MM.1S (cell line): Measurements from ENCODE around the gene BRINP2.

Experiments
- DNase-seq: peaks from one replicate; pipeline ENCODE4 v3.0.0-alpha.2; 2015
- H2AFZ ChIP-seq: fragments of 300-600 bp; sonication (generic); 2 replicates; pipeline ENCODE4 v1.6.0; 2016; ENCODE audit warnings: antibody characterized with exemption, low read length
- H3F3A ChIP-seq: fragments of 300-600 bp; sonication (generic); 2 replicates; pipeline ENCODE4 v1.6.1; 2016; ENCODE audit warnings: mild to moderate bottlenecking, antibody characterized with exemption, low read length, moderate library complexity, mixed read lengths; ENCODE audit not compliant: insufficient read depth
- H3K27ac ChIP-seq: fragments of 300-600 bp; sonication (generic); 2 replicates; pipeline ENCODE4 v1.5.1; 2016; ENCODE audit warnings: mild to moderate bottlenecking, low read length
- H3K27me3 ChIP-seq: fragments of 300-600 bp; sonication (generic); replicated peaks from 2 replicates; pipeline ENCODE4 v1.6.0; 2016; ENCODE audit warnings: low read length; ENCODE audit not compliant: insufficient read depth
- H3K36me3 ChIP-seq: fragments of 300-600 bp; sonication (generic); replicated peaks from 2 replicates; pipeline ENCODE4 v1.6.1; 2016; ENCODE audit warnings: mild to moderate bottlenecking, low read length, mixed read lengths; ENCODE audit not compliant: insufficient read depth
- H3K4me1 ChIP-seq: fragments of 300-600 bp; sonication (generic); 2 replicates; pipeline ENCODE4 v1.6.1; 2016; ENCODE audit warnings: low read length, mixed read lengths
- H3K4me2 ChIP-seq: fragments of 300-600 bp; sonication (generic); 2 replicates; pipeline ENCODE4 v1.6.0; 2016; ENCODE audit warnings: low read depth, low read length
- H3K4me3 ChIP-seq: fragments of 300-600 bp; sonication (generic); 2 replicates; pipeline ENCODE4 v1.5.1; 2016; ENCODE audit warnings: low read length, mixed read lengths
- H3K79me2 ChIP-seq: fragments of 300-600 bp; sonication (generic); 2 replicates; pipeline ENCODE4 v1.6.1; 2016; ENCODE audit warnings: mixed run types, low read length, mixed read lengths
- H3K9ac ChIP-seq: fragments of 300-600 bp; sonication (generic); 2 replicates; pipeline ENCODE4 v1.6.1; 2016; ENCODE audit warnings: low read length, mixed read lengths
- H3K9me2 ChIP-seq: fragments of 300-600 bp; sonication (generic); replicated peaks from 2 replicates; pipeline ENCODE4 v1.6.1; 2016; ENCODE audit warnings: mild to moderate bottlenecking, low read length, mixed read lengths; ENCODE audit not compliant: insufficient read depth
- H3K9me3 ChIP-seq: fragments of 300-600 bp; sonication (generic); replicated peaks from 2 replicates; pipeline ENCODE4 v1.6.1; 2016; ENCODE audit warnings: mild to moderate bottlenecking, low read length, mixed read lengths; ENCODE audit not compliant: insufficient read depth
- H4K20me1 ChIP-seq: fragments of 300-600 bp; sonication (generic); 2 replicates; pipeline ENCODE4 v1.6.1; 2016; ENCODE audit warnings: mild to moderate bottlenecking, low read length, moderate library complexity, mixed read lengths; ENCODE audit not compliant: insufficient read depth
- CTCF ChIP-seq: fragments of 300-600 bp; sonication (generic); IDR thresholded peaks from 2 replicates; pipeline ENCODE4 v1.5.1; 2016; ENCODE audit warnings: antibody characterized with exemption, low read length, mixed read lengths
- EZH2 ChIP-seq: fragments of 300-600 bp; sonication (generic); optimal IDR thresholded peaks from 2 replicates; pipeline ENCODE3; 2017; ENCODE audit warnings: low read depth, mild to moderate bottlenecking, antibody characterized with exemption, low read length, mixed read lengths
- EZH2phosphoT487 ChIP-seq: fragments of 300-600 bp; sonication (generic); IDR thresholded peaks from 2 replicates; pipeline ENCODE4 v1.6.1; 2018; ENCODE audit warnings: antibody characterized with exemption, low read length

Gene BRINP2

GRCh38 chr1:177275736-177276135, 105.0 kb downstream of the BRINP2 start:
- no peaks in the 10 kb centered on the region for H3K27me3 ChIP-seq
- no peaks in the 10 kb centered on the region for H4K20me1 ChIP-seq
- TF ChIP-seq CTCF: no peak
- no peak for TF ChIP-seq EZH2phosphoT487
- TF ChIP-seq EZH2: no peak
- no peak overlapping the region for H3K27ac ChIP-seq
- DNase-seq: no peak
- H3K9me2 ChIP-seq: no peaks in the 10 kb centered on the region
- H3K9me3 ChIP-seq: no peaks in the 10 kb centered on the region
- no peaks in the 10 kb centered on the region for H3K36me3 ChIP-seq
- no peaks in the 10 kb centered on the region for H3K79me2 ChIP-seq
- no peaks in the 10 kb centered on the region for H3K4me1 ChIP-seq
- no peaks in the 10 kb centered on the region for H3F3A ChIP-seq
- H2AFZ ChIP-seq: no peak overlapping the region
- H3K4me2 ChIP-seq: no peak overlapping the region
- no peak overlapping the region for H3K9ac ChIP-seq
- H3K4me3 ChIP-seq: no peak overlapping the region

GRCh38 chr1:177278626-177279390, 108.0 kb downstream of the BRINP2 start:
- DNase-seq: no peak
- Histone ChIP-seq H3K9ac (no peak overlapping the region), H4K20me1 (no peaks in the 10 kb centered on the region), H3K79me2 (no peaks in the 10 kb centered on the region), H3K4me3 (no peak overlapping the region), H3K4me1 (no peaks in the 10 kb centered on the region), H3K4me2 (no peak overlapping the region), H3F3A (no peaks in the 10 kb centered on the region), H3K27me3 (no peaks in the 10 kb centered on the region), H3K36me3 (no peaks in the 10 kb centered on the region), H3K9me3 (no peaks in the 10 kb centered on the region), H3K9me2 (no peaks in the 10 kb centered on the region), H3K27ac (no peak overlapping the region), H2AFZ (no peak overlapping the region)
- TF ChIP-seq EZH2phosphoT487: no peak
- TF ChIP-seq EZH2: no peak
- no peak for TF ChIP-seq CTCF

- no peak overlapping the region for H3K4me3 ChIP-seq
- no peaks in the 10 kb centered on the region for H3K36me3 ChIP-seq
- H3K79me2 ChIP-seq: no peaks in the 10 kb centered on the region
- no peaks in the 10 kb centered on the region for H3F3A ChIP-seq
- no peak overlapping the region for H3K27ac ChIP-seq
- H4K20me1 ChIP-seq: no peaks in the 10 kb centered on the region
- no peaks in the 10 kb centered on the region for H3K9me2 ChIP-seq
- H3K27me3 ChIP-seq: no peaks in the 10 kb centered on the region
- TF ChIP-seq EZH2 (no peak), EZH2phosphoT487 (no peak), CTCF (no peak)
- DNase-seq: no peak
- H3K9ac ChIP-seq: no peak overlapping the region
- H3K4me1 ChIP-seq: no peaks in the 10 kb centered on the region
- no peaks in the 10 kb centered on the region for H3K9me3 ChIP-seq
- no peak overlapping the region for H3K4me2 ChIP-seq
- H2AFZ ChIP-seq: no peak overlapping the region
Observed at GRCh38 chr1:177281901-177282300, 111.1 kb downstream of the BRINP2 start.
